GM19468 (cell line): ENCODE data around the gene SRP19.

Experiments used
- ATAC-seq: cut with Tn5 transposase; IDR thresholded peaks from one replicate; pipeline ENCODE4 v1.9.1; 2021; ENCODE audit warnings: mild to moderate bottlenecking, moderate library complexity, moderate number of reproducible peaks; ENCODE audit not compliant: unreplicated experiment; ENCODE audit errors: extremely low read depth

SRP19 gene

GRCh38 chr5:112918136-112918535 is 57.0 kb downstream of the SRP19 start:
- ATAC-seq: no peak

GRCh38 chr5:112918679-112919078 is 57.6 kb downstream of the SRP19 start:
- no peak for ATAC-seq
